ENCODE data around the gene ADH6.
"Not testable (repeated sequence)": the region's sequence is repeated elsewhere in the genome, so short reads cannot be mapped to it uniquely, and the experiment has no call there.

- TF ChIP-seq CTCF (IDR thresholded peaks at IDR 0.05); MAFK (IDR thresholded peaks at IDR 0.05; ENCODE audit: partially characterized antibody): not testable (repeated sequence)
These were observed 8.6 kb upstream of the ADH6 start for GRCh38 chr4:99227646-99228045.
